CD4-positive, alpha-beta T cell treated with Interleukin-15 for 4 hours (primary cell): ENCODE results near the gene OR7A5.
"Not testable (repeated sequence)": the region's sequence is repeated elsewhere in the genome, so short reads cannot be mapped to it uniquely, and the experiment has no call there.

Experiments
- DNase-seq: peaks from one replicate; pipeline ENCODE4 v3.0.0-alpha.2; 2020; ENCODE audit warnings: low spot score

The OR7A5 gene

DNA sequence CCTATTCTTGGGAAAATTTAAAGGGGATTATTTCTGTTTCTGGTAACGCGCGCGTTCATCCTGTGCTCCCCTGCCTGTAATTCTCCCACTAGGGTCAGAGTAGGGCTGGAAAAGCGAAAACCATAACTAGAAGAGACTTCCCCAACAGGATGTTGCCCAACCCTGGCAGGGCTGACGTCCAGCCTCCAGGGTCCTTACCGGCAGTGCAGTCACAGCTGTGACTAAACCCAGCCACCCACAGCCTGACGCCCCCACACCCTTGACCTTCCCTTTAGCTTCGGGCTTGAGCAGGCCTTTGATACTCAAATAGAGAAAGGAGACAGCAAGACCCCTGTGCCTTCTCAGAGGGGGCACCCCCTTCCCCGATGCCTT lies 50.3 kb downstream of the OR7A5 start:
- not testable (repeated sequence) for DNase-seq

DNA sequence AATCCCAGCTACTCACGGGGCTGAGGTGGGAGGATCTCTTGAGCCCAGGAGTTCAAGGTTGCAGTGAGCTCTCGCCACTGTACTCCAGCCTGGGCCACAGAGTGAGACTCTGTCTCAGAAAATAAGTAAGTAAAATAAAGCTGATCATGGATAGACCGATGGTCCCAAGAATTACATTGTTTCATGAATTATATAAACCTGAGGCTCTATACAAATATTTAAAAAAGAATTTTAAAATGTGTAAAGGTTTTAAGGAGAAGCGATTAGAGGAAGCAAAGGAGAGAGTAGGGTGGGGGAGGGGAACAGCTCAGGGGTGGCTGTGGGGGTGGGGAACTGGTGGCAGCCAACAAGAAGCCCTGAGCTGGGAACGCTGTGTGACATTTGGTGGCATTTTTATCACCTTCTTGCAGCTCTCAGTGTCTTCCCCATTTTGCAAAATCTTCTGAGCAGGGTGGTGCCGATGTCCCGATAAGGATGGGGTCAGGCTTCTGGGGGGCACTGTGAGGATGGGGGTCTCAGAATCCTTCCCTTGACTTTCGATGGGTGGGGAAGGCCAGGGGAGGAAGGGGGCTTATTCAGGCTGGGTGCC lies 51.5 kb downstream of the OR7A5 start:
- not testable (repeated sequence) for DNase-seq

DNA sequence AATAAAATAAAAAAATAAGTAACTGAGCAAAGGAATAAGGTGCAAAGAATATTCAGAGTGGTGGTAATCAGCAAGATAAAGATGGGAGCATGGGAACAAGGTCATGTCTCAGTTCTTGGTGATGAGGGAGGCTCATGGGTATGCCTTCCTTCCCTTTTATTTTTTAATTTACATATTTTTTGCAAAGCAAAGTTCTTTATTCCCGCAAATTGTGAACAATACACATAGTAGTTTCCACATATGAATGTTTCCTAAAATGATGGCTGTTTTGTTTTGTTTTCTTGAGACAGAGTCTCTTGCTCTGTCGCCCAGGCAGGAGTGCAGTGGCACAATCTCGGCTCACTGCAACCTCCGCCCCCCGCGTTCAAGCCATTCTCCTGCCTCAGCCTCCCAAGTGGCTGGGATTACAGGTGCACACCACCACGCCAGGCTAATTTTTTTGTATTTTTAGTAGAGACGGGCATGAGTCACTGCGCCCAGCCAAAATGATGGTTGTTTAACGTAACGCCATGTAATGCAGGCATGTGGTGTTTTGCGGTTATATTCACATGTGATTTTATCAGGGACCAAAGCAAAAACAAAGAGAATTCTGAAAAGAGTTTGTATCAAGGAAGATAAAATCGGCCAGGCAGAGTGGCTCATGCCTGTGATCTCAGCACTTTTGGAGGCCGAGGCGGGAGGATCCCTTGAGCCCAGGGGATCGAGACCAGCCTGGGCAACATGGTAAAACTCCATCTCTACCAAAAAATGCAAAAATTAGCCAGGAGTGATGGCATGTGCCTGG lies 52.2 kb downstream of the OR7A5 start:
- no peak for DNase-seq

DNA sequence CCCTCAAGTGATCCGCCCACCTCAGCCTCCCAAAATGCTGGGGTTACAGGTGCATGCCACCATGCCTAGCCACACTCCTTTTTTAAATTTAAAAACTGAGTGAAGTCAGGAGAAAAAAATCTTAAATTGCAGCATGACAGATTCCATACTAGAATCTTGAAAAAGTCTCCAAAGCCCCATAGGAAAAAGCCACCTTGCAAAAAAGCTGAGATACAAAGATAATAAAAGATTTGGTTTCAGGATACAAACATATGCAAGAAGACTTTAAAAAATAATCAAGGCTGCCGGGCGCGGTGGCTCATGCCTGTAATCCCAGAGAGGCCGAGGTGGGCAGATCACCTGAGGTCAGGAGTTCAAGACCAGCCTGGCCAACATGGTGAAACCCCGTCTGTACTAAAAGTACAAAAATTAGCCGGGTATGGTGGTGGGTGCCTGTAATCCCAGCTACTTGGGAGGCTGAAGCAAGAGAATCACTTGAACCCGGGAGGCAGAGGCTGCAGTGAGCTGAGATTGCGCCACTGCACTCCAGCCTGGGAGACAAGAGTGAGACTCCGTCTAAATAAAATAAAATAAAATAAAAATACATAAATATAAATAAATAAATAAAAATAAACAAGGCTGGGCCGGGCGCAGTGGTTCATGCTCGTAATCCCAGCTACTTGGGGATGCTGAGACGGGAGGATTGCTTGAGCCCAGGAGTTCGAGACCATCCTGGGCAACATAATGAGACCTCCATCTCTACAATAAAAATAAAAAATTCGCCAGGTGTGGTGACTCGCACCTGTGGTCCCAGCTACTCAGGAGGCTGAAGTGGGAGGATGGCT lies 53.1 kb downstream of the OR7A5 start:
- DNase-seq = not testable (repeated sequence)

DNA sequence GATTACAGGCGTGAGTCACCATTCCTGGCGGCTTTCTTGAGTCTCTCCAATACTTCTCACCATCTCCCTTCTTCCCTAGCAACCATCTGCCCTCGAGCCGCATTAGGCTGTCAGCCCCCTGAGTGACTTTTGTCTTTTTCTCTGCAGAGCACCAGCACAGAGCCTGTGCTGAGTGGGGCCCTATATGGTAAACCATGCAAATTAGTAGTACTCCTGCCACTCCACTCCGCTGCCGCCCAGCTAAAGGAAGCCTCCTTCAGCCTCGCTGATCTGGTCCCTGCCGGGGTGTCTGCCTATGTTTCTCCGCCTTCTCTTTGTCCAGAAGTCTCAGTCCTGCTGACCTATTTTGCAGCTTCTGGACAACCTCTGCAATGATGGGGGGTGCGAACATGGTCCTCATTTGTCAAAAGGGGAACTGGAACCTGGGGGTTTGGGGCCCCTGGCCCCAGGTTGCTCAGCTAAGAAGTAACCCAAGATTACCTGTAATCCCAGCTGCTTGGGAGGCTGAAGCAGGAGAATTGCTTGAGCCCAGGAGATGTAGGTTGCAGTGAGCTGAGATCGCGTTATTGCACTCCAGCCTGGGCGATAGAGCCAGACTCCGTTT lies 54.3 kb downstream of the OR7A5 start:
- DNase-seq = not testable (repeated sequence)

DNA sequence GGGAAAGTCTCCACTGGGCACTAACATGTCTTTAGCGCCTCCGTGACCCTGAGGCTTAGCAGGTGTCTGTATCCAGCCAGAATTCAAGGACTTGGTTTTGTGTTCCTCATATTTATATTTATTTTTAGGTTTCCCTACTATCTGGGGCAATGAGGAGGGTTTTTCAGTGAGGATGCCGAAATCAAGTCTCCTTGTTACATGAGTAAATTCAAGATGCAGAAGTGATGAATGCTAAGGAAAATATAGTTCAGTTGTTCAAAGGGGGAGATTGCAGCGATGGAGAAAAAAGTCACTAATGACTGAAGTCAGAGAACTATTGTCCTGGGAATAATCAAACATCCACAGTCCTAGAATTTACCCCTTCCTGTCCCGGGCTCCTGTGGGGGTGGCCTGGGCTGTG lies 55.8 kb downstream of the OR7A5 start:
- DNase-seq = no peak

DNA sequence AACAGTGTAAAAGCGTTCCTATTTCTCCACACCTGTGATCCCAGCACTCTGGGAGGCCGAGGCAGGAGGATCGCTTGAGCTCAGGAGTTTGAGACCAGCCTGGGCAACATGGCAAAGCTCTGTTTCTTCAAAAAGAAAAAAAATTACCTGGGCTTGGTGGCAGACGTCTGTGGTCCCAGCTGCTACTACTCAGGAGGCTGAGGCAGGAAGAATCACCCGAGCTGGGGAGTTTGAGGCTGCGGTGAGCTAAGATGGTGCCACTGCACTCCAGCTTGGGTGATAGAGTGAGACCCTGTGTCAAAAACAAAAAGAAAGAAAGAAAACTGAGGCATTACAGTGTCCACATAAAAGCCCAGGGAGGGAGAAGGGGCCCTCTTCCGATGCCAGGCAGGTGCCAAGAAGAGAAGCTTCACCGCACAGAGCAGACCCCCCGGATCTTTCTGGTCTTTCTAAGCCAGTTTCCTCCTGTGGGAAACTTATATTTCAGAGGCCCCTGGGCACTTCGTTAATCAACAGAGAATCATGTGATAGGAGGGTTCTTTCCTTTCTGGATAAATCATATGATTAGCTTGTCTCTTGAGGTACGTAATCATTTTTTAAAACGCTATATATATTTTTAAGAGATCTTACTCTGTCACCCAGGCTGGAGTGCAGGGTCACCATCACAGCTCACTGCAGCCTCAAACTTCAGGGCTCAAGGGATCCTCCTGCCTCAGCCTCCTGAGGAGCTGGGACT lies 56.7 kb downstream of the OR7A5 start, which contains the start of gene ADGRE2:
Gene ADGRE2, minus strand, starts transcription at position 451 of the 736 bp plus-strand sequence. CDS start 1,804 bp downstream, outside the sequence.
- DNase-seq = not testable (repeated sequence)

DNA sequence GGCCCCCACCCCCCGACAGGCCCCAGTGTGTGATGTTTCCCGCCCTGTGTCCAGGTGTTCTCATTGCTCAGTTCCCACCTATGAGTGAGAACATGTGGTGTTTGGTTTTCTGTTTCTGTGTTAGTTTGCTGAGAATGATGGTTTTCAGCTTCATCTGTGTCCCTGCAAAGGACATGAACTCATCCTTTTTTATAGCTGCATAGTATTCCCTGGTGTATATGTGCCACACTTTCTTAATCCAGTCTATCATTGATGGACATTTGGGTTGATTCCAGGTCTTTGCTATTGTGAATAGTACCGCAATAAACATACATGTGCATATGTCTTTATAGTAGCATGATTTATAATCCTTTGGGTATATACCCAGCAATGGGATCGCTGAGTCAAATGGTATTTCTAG lies 57.3 kb downstream of the OR7A5 start:
- DNase-seq = not testable (repeated sequence)
